MM.1S (cell line): ENCODE measurements around the gene STK32B.

Experiments
- DNase-seq: peaks from one replicate; pipeline ENCODE4 v3.0.0-alpha.2; 2015
- H2AFZ ChIP-seq: fragments of 300-600 bp; sonication (generic); 2 replicates; pipeline ENCODE4 v1.6.0; 2016; ENCODE audit warnings: antibody characterized with exemption, low read length
- H3F3A ChIP-seq: fragments of 300-600 bp; sonication (generic); 2 replicates; pipeline ENCODE4 v1.6.1; 2016; ENCODE audit warnings: mild to moderate bottlenecking, antibody characterized with exemption, low read length, moderate library complexity, mixed read lengths; ENCODE audit not compliant: insufficient read depth
- H3K27ac ChIP-seq: fragments of 300-600 bp; sonication (generic); 2 replicates; pipeline ENCODE4 v1.5.1; 2016; ENCODE audit warnings: mild to moderate bottlenecking, low read length
- H3K27me3 ChIP-seq: fragments of 300-600 bp; sonication (generic); replicated peaks from 2 replicates; pipeline ENCODE4 v1.6.0; 2016; ENCODE audit warnings: low read length; ENCODE audit not compliant: insufficient read depth
- H3K36me3 ChIP-seq: fragments of 300-600 bp; sonication (generic); replicated peaks from 2 replicates; pipeline ENCODE4 v1.6.1; 2016; ENCODE audit warnings: mild to moderate bottlenecking, low read length, mixed read lengths; ENCODE audit not compliant: insufficient read depth
- H3K4me1 ChIP-seq: fragments of 300-600 bp; sonication (generic); 2 replicates; pipeline ENCODE4 v1.6.1; 2016; ENCODE audit warnings: low read length, mixed read lengths
- H3K4me2 ChIP-seq: fragments of 300-600 bp; sonication (generic); 2 replicates; pipeline ENCODE4 v1.6.0; 2016; ENCODE audit warnings: low read depth, low read length
- H3K4me3 ChIP-seq: fragments of 300-600 bp; sonication (generic); 2 replicates; pipeline ENCODE4 v1.5.1; 2016; ENCODE audit warnings: low read length, mixed read lengths
- H3K79me2 ChIP-seq: fragments of 300-600 bp; sonication (generic); 2 replicates; pipeline ENCODE4 v1.6.1; 2016; ENCODE audit warnings: mixed run types, low read length, mixed read lengths
- H3K9ac ChIP-seq: fragments of 300-600 bp; sonication (generic); 2 replicates; pipeline ENCODE4 v1.6.1; 2016; ENCODE audit warnings: low read length, mixed read lengths
- H3K9me2 ChIP-seq: fragments of 300-600 bp; sonication (generic); replicated peaks from 2 replicates; pipeline ENCODE4 v1.6.1; 2016; ENCODE audit warnings: mild to moderate bottlenecking, low read length, mixed read lengths; ENCODE audit not compliant: insufficient read depth
- H3K9me3 ChIP-seq: fragments of 300-600 bp; sonication (generic); replicated peaks from 2 replicates; pipeline ENCODE4 v1.6.1; 2016; ENCODE audit warnings: mild to moderate bottlenecking, low read length, mixed read lengths; ENCODE audit not compliant: insufficient read depth
- H4K20me1 ChIP-seq: fragments of 300-600 bp; sonication (generic); 2 replicates; pipeline ENCODE4 v1.6.1; 2016; ENCODE audit warnings: mild to moderate bottlenecking, low read length, moderate library complexity, mixed read lengths; ENCODE audit not compliant: insufficient read depth
- CTCF ChIP-seq: fragments of 300-600 bp; sonication (generic); IDR thresholded peaks from 2 replicates; pipeline ENCODE4 v1.5.1; 2016; ENCODE audit warnings: antibody characterized with exemption, low read length, mixed read lengths
- EZH2 ChIP-seq: fragments of 300-600 bp; sonication (generic); optimal IDR thresholded peaks from 2 replicates; pipeline ENCODE3; 2017; ENCODE audit warnings: low read depth, mild to moderate bottlenecking, antibody characterized with exemption, low read length, mixed read lengths
- EZH2phosphoT487 ChIP-seq: fragments of 300-600 bp; sonication (generic); IDR thresholded peaks from 2 replicates; pipeline ENCODE4 v1.6.1; 2018; ENCODE audit warnings: antibody characterized with exemption, low read length

STK32B gene

GRCh38 chr4:5192678-5193077 lies 141.4 kb downstream of the STK32B start:
- no peak for TF ChIP-seq EZH2
- no peak for TF ChIP-seq EZH2phosphoT487
- TF ChIP-seq CTCF = no peak
- Histone ChIP-seq H3K9me3 (no peaks in the 10 kb centered on the region), H3K4me3 (no peak overlapping the region), H4K20me1 (no peaks in the 10 kb centered on the region), H3K79me2 (no peaks in the 10 kb centered on the region), H3K4me2 (no peak overlapping the region), H3K4me1 (no peaks in the 10 kb centered on the region), H2AFZ (no peak overlapping the region), H3F3A (no peaks in the 10 kb centered on the region), H3K9me2 (no peaks in the 10 kb centered on the region), H3K36me3 (no peaks in the 10 kb centered on the region), H3K27ac (no peak overlapping the region), H3K27me3 (no peaks in the 10 kb centered on the region), H3K9ac (no peak overlapping the region)
- no peak for DNase-seq

GRCh38 chr4:5198656-5199541 lies 147.6 kb downstream of the STK32B start:
- no peak overlapping the region for H3K9ac ChIP-seq
- H3K9me2 ChIP-seq = no peaks in the 10 kb centered on the region
- H3K36me3 ChIP-seq = no peaks in the 10 kb centered on the region
- no peaks in the 10 kb centered on the region for H3K27me3 ChIP-seq
- H3K79me2 ChIP-seq = no peaks in the 10 kb centered on the region
- no peak overlapping the region for H3K4me2 ChIP-seq
- no peak overlapping the region for H3K4me3 ChIP-seq
- no peaks in the 10 kb centered on the region for H4K20me1 ChIP-seq
- no peaks in the 10 kb centered on the region for H3F3A ChIP-seq
- H3K9me3 ChIP-seq = no peaks in the 10 kb centered on the region
- H3K27ac ChIP-seq = no peak overlapping the region
- TF ChIP-seq EZH2 = no peak
- no peak for TF ChIP-seq EZH2phosphoT487
- no peak for TF ChIP-seq CTCF
- no peaks in the 10 kb centered on the region for H3K4me1 ChIP-seq
- no peak overlapping the region for H2AFZ ChIP-seq
- DNase-seq = no peak

GRCh38 chr4:5199912-5200311 lies 148.6 kb downstream of the STK32B start:
- no peak overlapping the region for H3K4me3 ChIP-seq
- DNase-seq = no peak
- H4K20me1 ChIP-seq = no peaks in the 10 kb centered on the region
- H3K4me2 ChIP-seq = no peak overlapping the region
- no peak overlapping the region for H2AFZ ChIP-seq
- TF ChIP-seq EZH2phosphoT487 (no peak), CTCF (no peak), EZH2 (no peak)
- no peaks in the 10 kb centered on the region for H3K9me2 ChIP-seq
- H3K4me1 ChIP-seq = no peaks in the 10 kb centered on the region
- no peak overlapping the region for H3K9ac ChIP-seq
- H3F3A ChIP-seq = no peaks in the 10 kb centered on the region
- no peaks in the 10 kb centered on the region for H3K9me3 ChIP-seq
- H3K27me3 ChIP-seq = no peaks in the 10 kb centered on the region
- no peak overlapping the region for H3K27ac ChIP-seq
- no peaks in the 10 kb centered on the region for H3K79me2 ChIP-seq
- H3K36me3 ChIP-seq = no peaks in the 10 kb centered on the region
